GM12864 (cell line): ENCODE data around the gene RPL21.
"Not testable (repeated sequence)": the region's sequence is repeated elsewhere in the genome, so short reads cannot be mapped to it uniquely, and the experiment has no call there.

ENCODE experiments used
- DNase-seq: peaks from one replicate; pipeline ENCODE4 v3.0.0-alpha.2; 2011; ENCODE audit warnings: low read depth
- H3K4me3 ChIP-seq: 2 replicates; pipeline ENCODE4 v1.5.1; 2011; ENCODE audit warnings: mild to moderate bottlenecking, low read depth, low read length, control low read depth
- TF ChIP-seq, protein P1 (sequence below): IDR thresholded peaks from 2 replicates; pipeline ENCODE4 v1.5.1; 2011; ENCODE audit warnings: low read depth, mild to moderate bottlenecking, moderate library complexity, low read length, control low read depth, inconsistent platforms; ENCODE audit errors: missing control alignments

RPL21 gene

GRCh38 chr13:27295660-27296059 is 44.3 kb downstream of the RPL21 start:
- no peak overlapping the region for H3K4me3 ChIP-seq
- no peak for DNase-seq
- TF ChIP-seq, protein P1, sequence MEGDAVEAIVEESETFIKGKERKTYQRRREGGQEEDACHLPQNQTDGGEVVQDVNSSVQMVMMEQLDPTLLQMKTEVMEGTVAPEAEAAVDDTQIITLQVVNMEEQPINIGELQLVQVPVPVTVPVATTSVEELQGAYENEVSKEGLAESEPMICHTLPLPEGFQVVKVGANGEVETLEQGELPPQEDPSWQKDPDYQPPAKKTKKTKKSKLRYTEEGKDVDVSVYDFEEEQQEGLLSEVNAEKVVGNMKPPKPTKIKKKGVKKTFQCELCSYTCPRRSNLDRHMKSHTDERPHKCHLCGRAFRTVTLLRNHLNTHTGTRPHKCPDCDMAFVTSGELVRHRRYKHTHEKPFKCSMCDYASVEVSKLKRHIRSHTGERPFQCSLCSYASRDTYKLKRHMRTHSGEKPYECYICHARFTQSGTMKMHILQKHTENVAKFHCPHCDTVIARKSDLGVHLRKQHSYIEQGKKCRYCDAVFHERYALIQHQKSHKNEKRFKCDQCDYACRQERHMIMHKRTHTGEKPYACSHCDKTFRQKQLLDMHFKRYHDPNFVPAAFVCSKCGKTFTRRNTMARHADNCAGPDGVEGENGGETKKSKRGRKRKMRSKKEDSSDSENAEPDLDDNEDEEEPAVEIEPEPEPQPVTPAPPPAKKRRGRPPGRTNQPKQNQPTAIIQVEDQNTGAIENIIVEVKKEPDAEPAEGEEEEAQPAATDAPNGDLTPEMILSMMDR = no peak

DNA sequence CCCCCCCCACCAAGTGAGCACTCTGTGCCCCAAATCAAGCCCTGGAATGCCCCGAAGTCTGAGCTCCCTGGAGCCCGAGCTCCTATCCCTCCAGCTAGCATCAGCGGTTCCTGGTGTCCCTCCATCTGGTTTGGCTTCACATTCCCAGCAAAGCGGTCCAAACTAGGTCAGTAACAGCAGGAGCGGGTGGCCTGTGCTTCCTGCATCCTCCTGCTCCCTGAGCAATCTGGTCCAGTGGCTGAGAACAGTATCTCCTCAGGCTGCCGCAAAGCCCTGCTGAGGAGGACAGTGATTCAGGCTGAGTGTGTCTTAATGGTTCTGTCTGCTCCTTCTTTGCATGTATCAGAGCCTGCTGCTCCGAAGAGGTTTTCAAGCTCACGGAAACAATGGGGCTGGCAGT is 45.1 kb downstream of the RPL21 start:
- DNase-seq = no peak
- TF ChIP-seq, protein P1 = no peak
- no peak overlapping the region for H3K4me3 ChIP-seq

DNA sequence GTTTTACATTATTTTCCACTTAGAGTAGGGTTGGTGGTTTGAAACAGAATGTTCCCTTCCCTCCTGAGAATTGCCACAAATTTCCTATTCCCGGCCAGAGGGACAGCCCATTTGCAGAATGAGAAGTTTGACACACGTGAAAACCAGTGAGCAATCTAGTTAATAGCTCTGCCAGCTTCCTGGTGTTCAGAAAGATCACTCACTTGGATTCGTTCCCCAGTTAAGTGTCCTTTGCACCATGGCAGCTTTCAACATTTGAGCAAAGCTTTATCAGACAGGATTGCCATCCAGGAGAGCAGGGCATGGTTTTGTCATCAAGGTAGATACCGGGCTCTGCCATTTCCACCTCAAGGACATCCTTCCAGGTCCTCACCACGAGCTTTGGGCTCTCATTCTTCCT is 47.5 kb downstream of the RPL21 start:
- no peak for DNase-seq
- no peak overlapping the region for H3K4me3 ChIP-seq
- TF ChIP-seq, protein P1 = no peak

DNA sequence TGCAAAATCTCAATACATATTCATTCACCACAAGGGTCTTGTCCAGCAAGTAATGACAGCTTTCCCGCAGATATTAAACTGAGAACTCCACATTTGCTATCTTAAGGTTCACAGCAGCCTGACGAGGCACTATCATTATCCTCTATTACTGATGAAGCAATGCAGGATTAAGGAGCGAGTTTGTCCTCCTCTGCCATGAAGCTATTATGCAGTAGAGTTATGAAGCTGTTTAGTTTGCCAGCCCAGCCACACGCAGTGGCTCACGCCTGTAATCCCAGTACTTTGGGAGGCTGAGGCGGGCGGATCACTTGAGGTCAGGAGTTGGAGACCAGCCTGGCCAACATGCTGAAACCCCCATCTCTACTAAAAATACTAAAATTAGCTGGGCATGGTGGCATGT is 49.0 kb downstream of the RPL21 start:
- not testable (repeated sequence) for H3K4me3 ChIP-seq, DNase-seq

- no peak overlapping the region for H3K4me3 ChIP-seq
- TF ChIP-seq, protein P1 = no peak
- DNase-seq = no peak
These were observed 49.7 kb downstream of the RPL21 start for GRCh38 chr13:27300941-27301586.

DNA sequence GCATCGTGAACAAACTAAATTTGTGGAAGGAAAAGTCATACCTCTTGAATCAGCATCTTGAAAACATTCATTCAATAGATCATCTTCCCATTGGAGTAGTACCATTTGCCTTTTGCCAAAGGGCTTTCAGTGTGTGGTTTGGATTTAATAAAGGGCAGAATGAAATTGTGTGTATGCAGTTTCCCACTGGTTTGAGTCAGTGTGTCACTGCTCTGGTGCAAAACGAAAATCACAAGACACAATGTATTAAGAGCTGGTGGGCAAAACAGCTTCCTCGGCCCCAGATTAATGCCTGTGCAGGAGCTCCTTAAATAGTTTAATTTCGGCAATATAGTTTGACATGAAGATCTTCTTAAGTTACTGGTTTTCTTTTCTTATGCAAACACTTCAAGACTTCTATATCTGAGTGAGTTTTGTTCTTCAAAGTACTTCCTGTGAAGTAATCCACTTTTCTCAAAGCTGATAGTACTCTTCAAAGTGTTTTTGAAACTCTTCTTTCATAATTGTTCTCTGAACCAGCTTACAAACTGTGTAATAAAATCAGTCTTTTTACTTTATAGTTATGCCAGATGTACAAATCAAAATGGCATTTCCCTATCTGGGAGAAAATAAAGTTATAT is 51.4 kb downstream of the RPL21 start:
- H3K4me3 ChIP-seq = no peak overlapping the region
- TF ChIP-seq, protein P1 = no peak
- DNase-seq = no peak

DNA sequence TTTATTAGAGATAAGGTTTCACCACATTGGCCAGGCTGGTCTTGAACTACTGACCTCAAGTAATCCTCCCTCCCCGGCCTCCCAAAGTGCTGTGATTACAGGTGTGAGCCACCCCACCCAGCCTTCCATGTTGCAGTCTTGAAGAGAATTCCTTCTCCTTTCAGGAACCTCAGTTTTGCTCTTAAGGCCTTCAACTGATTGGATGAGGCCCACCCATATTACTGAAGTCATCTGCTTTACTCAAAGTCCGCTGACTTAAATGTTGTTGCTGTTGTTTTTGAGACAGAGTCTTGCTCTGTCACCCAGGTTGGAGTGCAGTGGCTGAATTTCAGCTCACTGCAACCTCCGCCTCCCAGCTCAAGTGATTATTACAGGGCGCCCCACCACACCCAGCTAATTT is 52.7 kb downstream of the RPL21 start:
- TF ChIP-seq, protein P1 = no peak
- DNase-seq = no peak
- H3K4me3 ChIP-seq = no peak overlapping the region
